Sigmoid colon (tissue), 7 donors: ENCODE results near the gene SLC7A14. TPM values are rescaled to one million over a fixed set of nuclear protein-coding genes. Genes with fewer than 3 reads are reported as not detected.

Experiments
- DNase-seq: peaks from one replicate; pipeline ENCODE4 v3.0.0-alpha.2; 2019
- H3K27ac ChIP-seq, 4 donors: fragments of 200-600 bp; sonication (generic); one replicate each; pipeline ENCODE4 v1.5.1; 2016 to 2019; ENCODE audit warnings: mild to moderate bottlenecking in 1 of 4
- H3K27me3 ChIP-seq, 3 donors: fragments of 200-600 bp; sonication (generic); one replicate each; pipeline ENCODE4 v1.5.1; 2019; ENCODE audit warnings: mild to moderate bottlenecking in 1 of 3
- H3K36me3 ChIP-seq, 4 donors: fragments of 200-600 bp; sonication (generic); one replicate each; pipeline ENCODE4 v1.5.1; 2016 to 2019
- H3K4me1 ChIP-seq, 4 donors: fragments of 200-600 bp; sonication (generic); one replicate each; pipeline ENCODE4 v1.5.1; 2017 to 2019
- H3K4me3 ChIP-seq, 4 donors: fragments of 200-600 bp; sonication (generic); one replicate each; pipeline ENCODE4 v1.5.1; 2017 to 2019; ENCODE audit warnings: mild to moderate bottlenecking in 2 of 4, moderate library complexity in 1 of 4
- H3K9me3 ChIP-seq, 4 donors: fragments of 200-600 bp in 3 of 4; sonication (generic) in 3 of 4; one replicate each; pipeline versions ENCODE4 v1.5.1 to v1.6.1; 2013 to 2019
- CTCF ChIP-seq, 4 experiments: fragments of 450-650 bp in 3 of 4; fragments of 200-600 bp in 1 of 4; IDR thresholded peaks; one replicate each; pipeline ENCODE4 v1.5.1; 2016 to 2019; ENCODE audit warnings: antibody characterized with exemption in 4 of 4, mild to moderate bottlenecking in 3 of 4, moderate library complexity in 2 of 4
- EP300 ChIP-seq, 4 donors: sonication (generic); formaldehyde crosslinking; IDR thresholded peaks; one replicate each; pipeline ENCODE4 v1.6.1; 2017; ENCODE audit warnings: antibody characterized with exemption in 4 of 4
- POLR2A ChIP-seq, 2 donors: fragments of 450-650 bp; IDR thresholded peaks; one replicate each; pipeline ENCODE4 v1.6.1; 2016; ENCODE audit warnings: antibody characterized with exemption in 2 of 2, mild to moderate bottlenecking in 2 of 2, moderate library complexity in 2 of 2
- POLR2AphosphoS5 ChIP-seq, 4 donors: sonication (generic); formaldehyde crosslinking; IDR thresholded peaks; one replicate each; pipeline ENCODE4 v1.6.1; 2017; ENCODE audit warnings: antibody characterized with exemption in 4 of 4
- WGBS, 2 donors: extraction: QIAGEN DNeasy Blood & Tissue Kit; methylation state at CpG; one replicate each; pipeline ENCODE4 v1.1.7; 2013; 5-methylcytosine and 5-hydroxymethylcytosine counted together
- intact Hi-C: fragments of 100-400 bp; cut with DNase I; formaldehyde crosslinking; loops from one replicate; pipeline ENCODE4 v1.15.1; 2023
- polyA plus RNA-seq, 3 donors: library from polyadenylated mRNA; stranded (reverse); fragments of 200-250 nt; gene quantifications; one replicate each; pipeline ENCODE4 v1.2.3, GENCODE V29; 2013
- total RNA-seq, 4 donors: library from RNA; depleted of rRNA; stranded (reverse); fragments of >200 nt; gene quantifications; one replicate each; pipeline ENCODE4 v1.1.0, GENCODE V29; 2016
- donor health status: healthy with polysubstance abuse.
- donor health status: Bipolar disorder and iron deficiency.
- donor health status: healthy.

The SLC7A14 gene
- total and polyA plus RNA-seq, 7 donors = 0.79 to 3.9 (median 2.8) TPM; not detected in 2

GRCh38 chr3:170473358-170473757 is 112.5 kb downstream of the SLC7A14 start:
- Histone ChIP-seq H3K4me3 (no peak overlapping the region), H3K4me1 (peaks cover 0 to 4% (median 0%) of the 10 kb centered on the region in 4 donors), H3K27me3 (no peaks in the 10 kb centered on the region), H3K9me3 (no peaks in the 10 kb centered on the region), H3K27ac (no peak overlapping the region), H3K36me3 (no peaks in the 10 kb centered on the region)
- intact Hi-C loops = no loop called here
- DNase-seq = no peak
- WGBS, 2 donors = 48 to 57% methylated on average over 3 of the region's 3 CpGs
- no peak for TF ChIP-seq EP300 (IDR thresholded peaks at IDR 0.05)

GRCh38 chr3:170471149-170471548 is 114.7 kb downstream of the SLC7A14 start:
- Histone ChIP-seq H3K36me3 (no peaks in the 10 kb centered on the region), H3K9me3 (no peaks in the 10 kb centered on the region), H3K4me1 (peaks cover 0 to 4% (median 0%) of the 10 kb centered on the region in 4 donors), H3K27me3 (no peaks in the 10 kb centered on the region), H3K4me3 (no peak overlapping the region), H3K27ac (no peak overlapping the region)
- TF ChIP-seq CTCF (IDR thresholded peaks at IDR 0.05) (no peak), POLR2AphosphoS5 (IDR thresholded peaks at IDR 0.05) (no peak), EP300 (IDR thresholded peaks at IDR 0.05) (no peak), POLR2A (IDR thresholded peaks at IDR 0.05) (no peak)
- 65 to 69% methylated on average over 3 of the region's 3 CpGs for WGBS, 2 donors
- DNase-seq = no peak
- intact Hi-C loops = no loop called here

GRCh38 chr3:170470063-170471016 is 115.5 kb downstream of the SLC7A14 start:
- no peak overlapping the region for H3K4me3 ChIP-seq
- no peaks in the 10 kb centered on the region for H3K36me3 ChIP-seq
- intact Hi-C loops = no loop called here
- peak overlapping the region in 1 of 4 donors; percentile 38 for H3K27ac ChIP-seq
- H3K9me3 ChIP-seq = no peaks in the 10 kb centered on the region
- TF ChIP-seq POLR2AphosphoS5 (IDR thresholded peaks at IDR 0.05) (peak in 1 of 4 donors; percentile 15), CTCF (IDR thresholded peaks at IDR 0.05) (no peak)
- WGBS, 2 donors = 45 to 49% methylated on average over 9 of the region's 9 CpGs
- peaks cover 0 to 4% (median 0%) of the 10 kb centered on the region in 4 donors for H3K4me1 ChIP-seq
- no peak for DNase-seq
- no peaks in the 10 kb centered on the region for H3K27me3 ChIP-seq

GRCh38 chr3:170469151-170470062 is 116.5 kb downstream of the SLC7A14 start:
- intact Hi-C loops = no loop called here
- TF ChIP-seq EP300 (IDR thresholded peaks at IDR 0.05) (no peak), POLR2AphosphoS5 (IDR thresholded peaks at IDR 0.05) (peak in 1 of 4 donors; percentile 33), POLR2A (IDR thresholded peaks at IDR 0.05) (no peak), CTCF (IDR thresholded peaks at IDR 0.05) (no peak)
- Histone ChIP-seq H3K9me3 (no peaks in the 10 kb centered on the region), H3K4me3 (no peak overlapping the region), H3K36me3 (no peaks in the 10 kb centered on the region), H3K27me3 (no peaks in the 10 kb centered on the region), H3K27ac (peak overlapping the region in 1 of 4 donors; percentile 38), H3K4me1 (peaks cover 0 to 4% (median 0%) of the 10 kb centered on the region in 4 donors)
- DNase-seq = peak; percentile 70
- WGBS, 2 donors = 58 to 63% methylated on average over 5 of the region's 5 CpGs
